ENCODE results near the gene TBC1D23. TPM values are rescaled to one million over a fixed set of nuclear protein-coding genes. Genes with fewer than 3 reads are reported as not detected.

TBC1D23 gene
- total and polyA plus RNA-seq, 9 of the 15 experiments (the other 6 are each of a cell fraction or from before 2014, with no cell fraction given) = 23.4 to 85.8 (median 43.7) TPM

DNA sequence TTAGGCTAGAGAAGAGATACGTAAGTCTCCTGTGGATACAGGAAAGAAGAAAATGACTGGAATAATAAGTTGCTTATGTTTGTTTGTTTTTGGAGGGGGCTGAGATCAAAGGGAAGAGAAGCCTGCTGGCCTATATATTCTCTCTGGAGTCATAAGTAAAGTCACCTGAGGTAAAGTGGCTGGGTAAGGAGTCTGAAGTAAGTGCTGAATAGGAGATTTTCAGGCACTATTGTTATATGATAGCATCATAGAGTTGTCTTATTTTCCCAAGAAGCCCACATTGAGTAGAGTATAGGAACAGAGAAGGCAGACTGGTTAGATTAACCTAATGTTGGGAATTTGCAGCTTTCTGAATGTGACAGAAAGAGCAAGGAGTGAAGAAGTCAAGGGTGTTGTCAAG, 10.7 kb downstream of the TBC1D23 start:
- H3K4me2 ChIP-seq (ENCODE audit: insufficient read depth, low read length) = peak overlapping the region; percentile 0; the same call in 1 of the 2 replicates
- POLR2A ChIA-PET = interaction anchor here (3.1 kb wide), 1 partner anchor 11 kb away, joined by 20 read pairs; the partner anchor contains the start of gene TBC1D23
- peaks cover 0 to 37% of the 10 kb centered on the region in 2 experiments; a peak in 2 of 5 replicates for H3K4me1 ChIP-seq (replicated peaks in 1 of 2; ENCODE audit: control insufficient read depth in 2 of 2, insufficient read depth in 2 of 2, low read length in 2 of 2)
- peaks cover 28% of the 10 kb centered on the region for H4K20me1 ChIP-seq (replicated peaks; ENCODE audit: control insufficient read depth, insufficient read depth, low read length)
- DNase-seq (ENCODE audit: extremely low read depth in 1 of 4, low spot score in 3 of 4) = no peak
- BruUV-seq (replicated peaks) = no TSS peak
- H3K9me1 ChIP-seq (ENCODE audit: control insufficient read depth, insufficient read depth, low read length) = no peaks in the 10 kb centered on the region
- CTCF ChIA-PET (ENCODE audit: low intra/inter-chr PET ratio) = no interaction called here
- H3K27me3 ChIP-seq (ENCODE audit: control insufficient read depth in 2 of 2, insufficient read depth in 2 of 2, low read length in 2 of 2) = no peaks in the 10 kb centered on the region
- no peak overlapping the region for H3K4me3 ChIP-seq
- 56% methylated on average over 1 of the region's 1 CpG for WGBS (ENCODE audit: insufficient coverage, low coverage, missing lambda C conversion rate)
- TF ChIP-seq ZNF140 (CRISPR knock-in tag; IDR thresholded peaks at IDR 0.05) (no peak), ZNF316 (IDR thresholded peaks at IDR 0.05) (peak; percentile 64), LEF1 (IDR thresholded peaks at IDR 0.05) (0 out of 2 replicates have a peak, but pooled peaks have one; percentile 3), TFAM (CRISPR knock-in tag; conservative IDR thresholded peaks at IDR 0.05) (no peak), MYC (IDR thresholded peaks at IDR 0.05; ENCODE audit: low read depth, low read length) (no peak), MYC (CRISPR knock-in tag; IDR thresholded peaks at IDR 0.05; ENCODE audit: borderline replicate concordance, low read depth) (no peak), C11orf30 (IDR thresholded peaks at IDR 0.05; ENCODE audit: low read depth) (peak; percentile 54), TAF7 (tag; IDR thresholded peaks at IDR 0.05) (no peak)
- TF ChIP-seq, protein P1, sequence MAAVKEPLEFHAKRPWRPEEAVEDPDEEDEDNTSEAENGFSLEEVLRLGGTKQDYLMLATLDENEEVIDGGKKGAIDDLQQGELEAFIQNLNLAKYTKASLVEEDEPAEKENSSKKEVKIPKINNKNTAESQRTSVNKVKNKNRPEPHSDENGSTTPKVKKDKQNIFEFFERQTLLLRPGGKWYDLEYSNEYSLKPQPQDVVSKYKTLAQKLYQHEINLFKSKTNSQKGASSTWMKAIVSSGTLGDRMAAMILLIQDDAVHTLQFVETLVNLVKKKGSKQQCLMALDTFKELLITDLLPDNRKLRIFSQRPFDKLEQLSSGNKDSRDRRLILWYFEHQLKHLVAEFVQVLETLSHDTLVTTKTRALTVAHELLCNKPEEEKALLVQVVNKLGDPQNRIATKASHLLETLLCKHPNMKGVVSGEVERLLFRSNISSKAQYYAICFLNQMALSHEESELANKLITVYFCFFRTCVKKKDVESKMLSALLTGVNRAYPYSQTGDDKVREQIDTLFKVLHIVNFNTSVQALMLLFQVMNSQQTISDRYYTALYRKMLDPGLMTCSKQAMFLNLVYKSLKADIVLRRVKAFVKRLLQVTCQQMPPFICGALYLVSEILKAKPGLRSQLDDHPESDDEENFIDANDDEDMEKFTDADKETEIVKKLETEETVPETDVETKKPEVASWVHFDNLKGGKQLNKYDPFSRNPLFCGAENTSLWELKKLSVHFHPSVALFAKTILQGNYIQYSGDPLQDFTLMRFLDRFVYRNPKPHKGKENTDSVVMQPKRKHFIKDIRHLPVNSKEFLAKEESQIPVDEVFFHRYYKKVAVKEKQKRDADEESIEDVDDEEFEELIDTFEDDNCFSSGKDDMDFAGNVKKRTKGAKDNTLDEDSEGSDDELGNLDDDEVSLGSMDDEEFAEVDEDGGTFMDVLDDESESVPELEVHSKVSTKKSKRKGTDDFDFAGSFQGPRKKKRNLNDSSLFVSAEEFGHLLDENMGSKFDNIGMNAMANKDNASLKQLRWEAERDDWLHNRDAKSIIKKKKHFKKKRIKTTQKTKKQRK (IDR thresholded peaks at IDR 0.05; ENCODE audit: borderline replicate concordance, low read depth, low read length) = no peak
- FAIRE-seq = no peak
- peaks cover 5% of the 10 kb centered on the region; the same call in 1 of the 3 replicates for H3K36me3 ChIP-seq (ENCODE audit: control insufficient read depth, insufficient read depth, low read length)
- intact Hi-C loops (cut with micrococcal nuclease) (no loop called here), in situ Hi-C loops (cut with MboI) (no loop called here)
- no peak overlapping the region for H2AFZ ChIP-seq (ENCODE audit: low read depth, low read length)
- no peaks in the 10 kb centered on the region for H3K9me3 ChIP-seq (replicated peaks; ENCODE audit: control insufficient read depth, insufficient read depth, low read depth, low read length)
- no peak overlapping the region for H3K9ac ChIP-seq (ENCODE audit: insufficient read depth in 1 of 2, low read depth in 2 of 2, low read length in 2 of 2)
- no peak overlapping the region for H3K27ac ChIP-seq (ENCODE audit: extremely low read depth, low read depth, low read length)
- peaks cover 93% of the 10 kb centered on the region for H3K79me2 ChIP-seq (ENCODE audit: control insufficient read depth, insufficient read depth, low read length)
- ATAC-seq = peak; percentile 20

Measured in K562 (cell line).